Measurements from ENCODE around the gene SETX.

The SETX gene

GRCh38 chr9:132312873-132313272, 41.9 kb downstream of the SETX start:
- H3K4me3 ChIP-seq (replicated peaks; ENCODE audit: low read depth, low read length), result no peak overlapping the region
- TF ChIP-seq CTCF (IDR thresholded peaks at IDR 0.05; ENCODE audit: low read length, missing control alignments), result peak; percentile 31
- DNase-seq (ENCODE audit: low read depth), result no peak

- DNase-seq (ENCODE audit: low read depth), result no peak
- no peak overlapping the region for H3K4me3 ChIP-seq (replicated peaks; ENCODE audit: low read depth, low read length)
- no peak for TF ChIP-seq CTCF (IDR thresholded peaks at IDR 0.05; ENCODE audit: low read length, missing control alignments)
Observed at GRCh38 chr9:132312426-132312825, 42.4 kb downstream of the SETX start.

GRCh38 chr9:132311978-132312377, 42.8 kb downstream of the SETX start:
- no peak for DNase-seq (ENCODE audit: low read depth)
- H3K4me3 ChIP-seq (replicated peaks; ENCODE audit: low read depth, low read length), result no peak overlapping the region
- TF ChIP-seq CTCF (IDR thresholded peaks at IDR 0.05; ENCODE audit: low read length, missing control alignments), result no peak

GRCh38 chr9:132309056-132309455, 45.7 kb downstream of the SETX start:
- no peak overlapping the region for H3K4me3 ChIP-seq (replicated peaks; ENCODE audit: low read depth, low read length)
- no peak for DNase-seq (ENCODE audit: low read depth)
- no peak for TF ChIP-seq CTCF (IDR thresholded peaks at IDR 0.05; ENCODE audit: low read length, missing control alignments)

GRCh38 chr9:132301521-132301920, 53.3 kb downstream of the SETX start:
- DNase-seq (ENCODE audit: low read depth), result no peak
- TF ChIP-seq CTCF (IDR thresholded peaks at IDR 0.05; ENCODE audit: low read length, missing control alignments), result no peak
- no peak overlapping the region for H3K4me3 ChIP-seq (replicated peaks; ENCODE audit: low read depth, low read length)

- no peak for TF ChIP-seq CTCF (IDR thresholded peaks at IDR 0.05; ENCODE audit: low read length, missing control alignments)
- no peak overlapping the region for H3K4me3 ChIP-seq (replicated peaks; ENCODE audit: low read depth, low read length)
- no peak for DNase-seq (ENCODE audit: low read depth)
Observed at GRCh38 chr9:132299221-132299620, 55.6 kb downstream of the SETX start.

GRCh38 chr9:132295181-132295580, 59.6 kb downstream of the SETX start:
- H3K4me3 ChIP-seq (replicated peaks; ENCODE audit: low read depth, low read length), result no peak overlapping the region
- no peak for DNase-seq (ENCODE audit: low read depth)

More at GRCh38 chr9:132295181-132295580, 59.6 kb downstream of the SETX start:
- TF ChIP-seq CTCF (IDR thresholded peaks at IDR 0.05; ENCODE audit: low read length, missing control alignments), result no peak
